IMR-90 (cell line): ENCODE results near the gene TNS1. TPM values are rescaled to one million over a fixed set of nuclear protein-coding genes. Genes with fewer than 3 reads are reported as not detected.

ENCODE experiments used
- ATAC-seq: fragments of 200-7000 bp; cut with Tn5 transposase; 2 replicates; pipeline ENCODE4 v1.9.1; 2020; ENCODE audit warnings: low read depth, mild to moderate bottlenecking, moderate library complexity
- BruUV-seq: library from RNA; stranded (reverse); fragments of 400-500 nt; replicated peaks from 2 replicates; lab custom pipeline; 2021; lab: Mats Ljungman, UMichigan
- CTCF ChIA-PET: fragments of 300-600 bp; formaldehyde crosslinking; extraction: SDS; loops from one replicate; lab custom pipeline; 2021; ENCODE audit warnings: antibody characterized with exemption; lab: Yijun Ruan, JAX
- POLR2A ChIA-PET: fragments of 300-600 bp; sonication (Branson Sonifier 250); formaldehyde crosslinking; loops from one replicate; lab custom pipeline; 2022; ENCODE audit warnings: antibody characterized with exemption; ENCODE audit not compliant: unreplicated experiment; lab: Charles Lee
- DNase-seq: peaks from one replicate; pipeline ENCODE4 v3.0.0; 2013
- H2AFZ ChIP-seq: replicated peaks from 2 replicates; pipeline ENCODE3; 2013; ENCODE audit warnings: low read length, mild to moderate bottlenecking; ENCODE audit not compliant: poor library complexity
- H2AK5ac ChIP-seq: 2 replicates; pipeline ENCODE4 v1.6.1; 2013; ENCODE audit warnings: low read depth, low read length, inconsistent platforms
- H2AK9ac ChIP-seq: replicated peaks from 2 replicates; pipeline ENCODE3; 2013; ENCODE audit warnings: mild to moderate bottlenecking, low read depth, low read length, moderate library complexity; ENCODE audit not compliant: poor library complexity
- H2BK120ac ChIP-seq: 2 replicates; pipeline ENCODE4 v1.6.1; 2013; ENCODE audit warnings: low read depth, low read length, inconsistent platforms
- H2BK15ac ChIP-seq: 3 replicates; pipeline ENCODE4 v1.6.1; 2013; ENCODE audit warnings: low read depth, low read length, inconsistent platforms
- H2BK20ac ChIP-seq: 2 replicates; pipeline ENCODE4 v1.6.1; 2013; ENCODE audit warnings: low read depth, mild to moderate bottlenecking, inconsistent platforms, low read length, moderate library complexity
- H2BK5ac ChIP-seq: 2 replicates; pipeline ENCODE4 v1.6.1; 2013; ENCODE audit warnings: mild to moderate bottlenecking, low read depth, low read length, inconsistent platforms; ENCODE audit not compliant: poor library complexity, severe bottlenecking
- H3K14ac ChIP-seq: replicated peaks from 2 replicates; pipeline ENCODE4 v1.6.1; 2013; ENCODE audit warnings: low read depth, low read length, inconsistent platforms
- H3K18ac ChIP-seq: 2 replicates; pipeline ENCODE4 v1.6.1; 2013; ENCODE audit warnings: low read depth, low read length, control low read depth
- H3K23ac ChIP-seq: 2 replicates; pipeline ENCODE4 v1.6.1; 2013; ENCODE audit warnings: low read depth, low read length, inconsistent platforms
- H3K27ac ChIP-seq: 2 replicates; pipeline ENCODE4 v1.5.1; 2013; ENCODE audit warnings: mild to moderate bottlenecking, control low read depth, low read length; ENCODE audit not compliant: insufficient read depth
- H3K27me3 ChIP-seq: 2 replicates; pipeline ENCODE4 v1.6.1; 2013; ENCODE audit warnings: low read length; ENCODE audit not compliant: control insufficient read depth, insufficient read depth
- H3K36me3 ChIP-seq: 2 replicates; pipeline ENCODE4 v1.6.1; 2013; ENCODE audit warnings: low read length, mixed read lengths; ENCODE audit not compliant: control insufficient read depth, insufficient read depth
- H3K4ac ChIP-seq: 2 replicates; pipeline ENCODE4 v1.6.1; 2013; ENCODE audit warnings: low read depth, low read length, inconsistent platforms
- H3K4me1 ChIP-seq: 2 replicates; pipeline ENCODE4 v1.6.1; 2013; ENCODE audit warnings: low read length, mixed read lengths; ENCODE audit not compliant: control insufficient read depth, insufficient read depth
- H3K4me2 ChIP-seq: 2 replicates; pipeline ENCODE4 v1.6.1; 2013; ENCODE audit warnings: low read depth, mild to moderate bottlenecking, control low read depth, low read length, moderate library complexity
- H3K4me3 ChIP-seq: 2 replicates; pipeline ENCODE4 v1.5.1; 2013; ENCODE audit warnings: low read depth, mild to moderate bottlenecking, control low read depth, low read length, moderate library complexity; ENCODE audit not compliant: insufficient read depth
- H3K56ac ChIP-seq: 2 replicates; pipeline ENCODE4 v1.6.1; 2013; ENCODE audit warnings: low read length, inconsistent platforms; ENCODE audit not compliant: insufficient read depth; ENCODE audit errors: extremely low read depth
- H3K79me1 ChIP-seq, 2 experiments: 2 replicates each; pipeline ENCODE4 v1.6.1; 2013; ENCODE audit warnings: low read length in 2 of 2, inconsistent platforms in 1 of 2, low read depth in 1 of 2
- H3K9ac ChIP-seq: 2 replicates; pipeline ENCODE4 v1.6.1; 2013; ENCODE audit warnings: low read depth, low read length, control low read depth
- H3K9me1 ChIP-seq: 2 replicates; pipeline ENCODE4 v1.6.1; 2013; ENCODE audit warnings: low read length, inconsistent platforms; ENCODE audit not compliant: insufficient read depth
- H3K9me3 ChIP-seq: 2 replicates; pipeline ENCODE4 v1.6.1; 2013; ENCODE audit warnings: low read length; ENCODE audit not compliant: control insufficient read depth, insufficient read depth
- H4K20me1 ChIP-seq: 2 replicates; pipeline ENCODE4 v1.6.1; 2013; ENCODE audit warnings: low read length, inconsistent platforms; ENCODE audit not compliant: insufficient read depth
- H4K5ac ChIP-seq: 2 replicates; pipeline ENCODE4 v1.6.1; 2013; ENCODE audit warnings: mild to moderate bottlenecking, low read depth, low read length, control low read depth
- H4K8ac ChIP-seq, 2 experiments: 2 replicates each; pipeline ENCODE4 v1.6.1; 2013; ENCODE audit warnings: low read depth in 2 of 2, low read length in 2 of 2, control low read depth in 1 of 2, inconsistent platforms in 1 of 2
- H4K91ac ChIP-seq: 2 replicates; pipeline ENCODE4 v1.6.1; 2013; ENCODE audit warnings: low read depth, low read length, inconsistent platforms; ENCODE audit not compliant: insufficient read depth
- RFX5 ChIP-seq: IDR thresholded peaks from 2 replicates; pipeline ENCODE4 v1.8.0; 2012; ENCODE audit warnings: low read depth, mild to moderate bottlenecking, low read length, moderate library complexity
- WGBS, 2 experiments: methylation state at CpG; one replicate each; pipeline versions ENCODE4 v1.1.5 to v1.1.7; 2013; ENCODE audit warnings: missing lambda C conversion rate in 2 of 2; ENCODE audit not compliant: insufficient read length in 1 of 2; ENCODE audit errors: extremely low coverage in 2 of 2; 5-methylcytosine and 5-hydroxymethylcytosine counted together
- dilution Hi-C: fragments of 300-500 bp; cut with HindIII; formaldehyde crosslinking; loops from one replicate; pipeline ENCODE4 v1.14.3; 2018; ENCODE audit warnings: low sequenced_read_pairs; ENCODE audit not compliant: unreplicated experiment
- in situ Hi-C: fragments of 300-500 bp; cut with MboI; formaldehyde crosslinking; loops from 3 replicates; pipeline ENCODE4 v1.14.3; 2019; ENCODE audit warnings: low sequenced_read_pairs, inconsistent platforms, mixed read lengths
- intact Hi-C: fragments of 100-400 bp; cut with micrococcal nuclease; formaldehyde crosslinking; loops from 2 replicates; pipeline ENCODE4 v1.10.0; 2022
- polyA plus RNA-seq, 3 experiments: library from polyadenylated mRNA; depleted of rRNA; stranded (reverse); fragments of >200 nt; gene quantifications; 2 replicates each; pipeline ENCODE4 v1.2.3, GENCODE V29; 2012; ENCODE audit warnings: low replicate concordance in 1 of 3
- total RNA-seq: library from RNA; depleted of rRNA; stranded (reverse); fragments of >200 nt; gene quantifications from 2 replicates; pipeline ENCODE4 v1.2.3, GENCODE V29; 2012

The TNS1 gene
- total and polyA plus RNA-seq, 2 of the 4 experiments (the other 2 are of a cell fraction): 41.1 to 45.2 TPM

GRCh38 chr2:217915706-217916105 lies 87.1 kb downstream of the TNS1 start:
- POLR2A ChIA-PET: no interaction called here
- Histone ChIP-seq H3K56ac (no peak overlapping the region), H4K20me1 (0 out of 2 replicates have a peak, but pooled peaks cover 14% of the 10 kb centered on the region), H3K36me3 (peaks cover 16% of the 10 kb centered on the region), H3K14ac (peak overlapping the region; percentile 17; the same call in 1 of the 2 replicates), H4K8ac (no peak overlapping the region), H3K18ac (no peak overlapping the region), H2AK5ac (0 out of 2 replicates have a peak overlapping the region, but pooled peaks have one; percentile 22), H3K9me1 (peaks cover 40% of the 10 kb centered on the region), H4K5ac (no peak overlapping the region), H2BK5ac (no peak overlapping the region), H4K91ac (peak overlapping the region; percentile 42; the same call in 1 of the 2 replicates), H3K79me1 (peaks cover 44 to 93% of the 10 kb centered on the region in 2 experiments), H2AK9ac (no peak overlapping the region), H3K4me2 (no peak overlapping the region), H2BK15ac (no peak overlapping the region), H2BK20ac (no peak overlapping the region), H3K27me3 (no peaks in the 10 kb centered on the region), H3K23ac (no peak overlapping the region), H3K9ac (no peak overlapping the region), H3K4me1 (peaks cover 55% of the 10 kb centered on the region), H3K4ac (no peak overlapping the region), H3K27ac (no peak overlapping the region; the same call in 1 of the 2 replicates), H2AFZ (no peak overlapping the region), H3K4me3 (no peak overlapping the region), H2BK120ac (no peak overlapping the region), H3K9me3 (no peaks in the 10 kb centered on the region)
- in situ Hi-C loops (no loop called here), dilution Hi-C loops (no loop called here), intact Hi-C loops (no loop called here)
- ATAC-seq (no peak), DNase-seq (no peak)
- no TSS peak for BruUV-seq
- WGBS, 2 experiments: 86% methylated on average over 1 of the region's 5 CpGs; no CpG with 5 or more reads in 1 of the 2 experiments
- TF ChIP-seq RFX5: no peak
- CTCF ChIA-PET: no interaction called here
